ENCODE data around the gene PCCA.
A peak's percentile ranks its signal among the peaks of the same experiment; 100 is the strongest.

Gene PCCA

GRCh38 chr13:100398360-100398759, 309.5 kb downstream of the PCCA start:
- Histone ChIP-seq H3K9me3 (ENCODE audit: insufficient read depth, low read length) (peaks cover 6% of the 10 kb centered on the region), H3K4me1 (ENCODE audit: insufficient read depth, insufficient read length) (no peaks in the 10 kb centered on the region), H3K4me3 (ENCODE audit: insufficient read length, low read depth) (no peak overlapping the region), H3K36me3 (ENCODE audit: insufficient read depth, insufficient read length, low read length) (no peaks in the 10 kb centered on the region), H3K27me3 (ENCODE audit: insufficient read depth, insufficient read length) (no peaks in the 10 kb centered on the region), H3K9ac (ENCODE audit: insufficient read length, low read depth) (no peak overlapping the region)
- TF ChIP-seq SUZ12 (IDR thresholded peaks at IDR 0.05; ENCODE audit: extremely low read depth, insufficient read depth, insufficient read length): no peak
- TF ChIP-seq YY1 (IDR thresholded peaks at IDR 0.05; ENCODE audit: insufficient read depth, insufficient read length): no peak
- no peak for TF ChIP-seq ZNF274 (IDR thresholded peaks at IDR 0.05; ENCODE audit: low read depth, low read length)
- no peak for DNase-seq (ENCODE audit: low read depth, low spot score)

GRCh38 chr13:100399455-100399854, 310.6 kb downstream of the PCCA start:
- Histone ChIP-seq H3K9ac (ENCODE audit: insufficient read length, low read depth) (no peak overlapping the region), H3K36me3 (ENCODE audit: insufficient read depth, insufficient read length, low read length) (no peaks in the 10 kb centered on the region), H3K9me3 (ENCODE audit: insufficient read depth, low read length) (peaks cover 11% of the 10 kb centered on the region), H3K27me3 (ENCODE audit: insufficient read depth, insufficient read length) (no peaks in the 10 kb centered on the region), H3K4me3 (ENCODE audit: insufficient read length, low read depth) (no peak overlapping the region), H3K4me1 (ENCODE audit: insufficient read depth, insufficient read length) (no peaks in the 10 kb centered on the region)
- DNase-seq (ENCODE audit: low read depth, low spot score): no peak
- TF ChIP-seq SUZ12 (IDR thresholded peaks at IDR 0.05; ENCODE audit: extremely low read depth, insufficient read depth, insufficient read length): no peak

- Histone ChIP-seq H3K9me3 (ENCODE audit: insufficient read depth, low read length) (peaks cover 36% of the 10 kb centered on the region), H3K36me3 (ENCODE audit: insufficient read depth, insufficient read length, low read length) (no peaks in the 10 kb centered on the region), H3K9ac (ENCODE audit: insufficient read length, low read depth) (no peak overlapping the region), H3K27me3 (ENCODE audit: insufficient read depth, insufficient read length) (no peaks in the 10 kb centered on the region), H3K4me1 (ENCODE audit: insufficient read depth, insufficient read length) (no peaks in the 10 kb centered on the region), H3K4me3 (ENCODE audit: insufficient read length, low read depth) (no peak overlapping the region)
- no peak for TF ChIP-seq YY1 (IDR thresholded peaks at IDR 0.05; ENCODE audit: insufficient read depth, insufficient read length)
- TF ChIP-seq ZNF274 (IDR thresholded peaks at IDR 0.05; ENCODE audit: low read depth, low read length): no peak
- no peak for TF ChIP-seq SUZ12 (IDR thresholded peaks at IDR 0.05; ENCODE audit: extremely low read depth, insufficient read depth, insufficient read length)
- DNase-seq (ENCODE audit: low read depth, low spot score): peak; percentile 16
These were observed 314.8 kb downstream of the PCCA start for GRCh38 chr13:100403675-100404074.

- H3K9me3 ChIP-seq (ENCODE audit: insufficient read depth, low read length): peaks cover 50% of the 10 kb centered on the region
- H3K9ac ChIP-seq (ENCODE audit: insufficient read length, low read depth): no peak overlapping the region
- no peak for DNase-seq (ENCODE audit: low read depth, low spot score)
- no peak overlapping the region for H3K4me3 ChIP-seq (ENCODE audit: insufficient read length, low read depth)
- no peak for TF ChIP-seq YY1 (IDR thresholded peaks at IDR 0.05; ENCODE audit: insufficient read depth, insufficient read length)
- TF ChIP-seq SUZ12 (IDR thresholded peaks at IDR 0.05; ENCODE audit: extremely low read depth, insufficient read depth, insufficient read length): no peak
- no peak for TF ChIP-seq ZNF274 (IDR thresholded peaks at IDR 0.05; ENCODE audit: low read depth, low read length)
- H3K4me1 ChIP-seq (ENCODE audit: insufficient read depth, insufficient read length): no peaks in the 10 kb centered on the region
- H3K36me3 ChIP-seq (ENCODE audit: insufficient read depth, insufficient read length, low read length): no peaks in the 10 kb centered on the region
- no peaks in the 10 kb centered on the region for H3K27me3 ChIP-seq (ENCODE audit: insufficient read depth, insufficient read length)
These were observed 320.2 kb downstream of the PCCA start for GRCh38 chr13:100409132-100409531.

DNA sequence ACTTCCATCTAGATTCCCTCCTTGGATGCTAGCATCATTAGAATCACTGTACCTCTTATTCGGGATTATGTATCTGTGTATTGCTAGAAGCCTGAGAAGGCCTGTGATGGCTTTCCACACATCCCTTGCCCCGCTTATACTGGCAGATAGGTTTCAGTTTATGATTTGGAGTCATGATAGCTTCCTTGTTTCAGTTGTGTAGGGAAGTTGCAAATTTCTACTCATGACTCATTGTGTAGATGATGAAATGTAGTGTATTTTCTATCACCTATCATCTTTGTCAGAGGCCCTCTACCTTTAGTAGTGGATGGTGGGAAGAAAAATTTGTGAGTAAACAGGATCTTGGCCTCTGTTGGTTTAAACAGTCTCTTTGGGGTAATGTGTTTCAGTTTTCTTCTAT, 334.5 kb downstream of the PCCA start:
- no peaks in the 10 kb centered on the region for H3K9me3 ChIP-seq (ENCODE audit: insufficient read depth, low read length)
- no peak for TF ChIP-seq SUZ12 (IDR thresholded peaks at IDR 0.05; ENCODE audit: extremely low read depth, insufficient read depth, insufficient read length)
- TF ChIP-seq YY1 (IDR thresholded peaks at IDR 0.05; ENCODE audit: insufficient read depth, insufficient read length): no peak
- no peak for TF ChIP-seq ZNF274 (IDR thresholded peaks at IDR 0.05; ENCODE audit: low read depth, low read length)
- DNase-seq (ENCODE audit: low read depth, low spot score): no peak
- no peaks in the 10 kb centered on the region for H3K4me1 ChIP-seq (ENCODE audit: insufficient read depth, insufficient read length)
- no peak overlapping the region for H3K4me3 ChIP-seq (ENCODE audit: insufficient read length, low read depth)
- H3K36me3 ChIP-seq (ENCODE audit: insufficient read depth, insufficient read length, low read length): no peaks in the 10 kb centered on the region
- no peaks in the 10 kb centered on the region for H3K27me3 ChIP-seq (ENCODE audit: insufficient read depth, insufficient read length)
- H3K9ac ChIP-seq (ENCODE audit: insufficient read length, low read depth): no peak overlapping the region

- H3K27me3 ChIP-seq (ENCODE audit: insufficient read depth, insufficient read length): no peaks in the 10 kb centered on the region
- H3K9ac ChIP-seq (ENCODE audit: insufficient read length, low read depth): no peak overlapping the region
- H3K9me3 ChIP-seq (ENCODE audit: insufficient read depth, low read length): no peaks in the 10 kb centered on the region
- no peak overlapping the region for H3K4me3 ChIP-seq (ENCODE audit: insufficient read length, low read depth)
- no peak for TF ChIP-seq SUZ12 (IDR thresholded peaks at IDR 0.05; ENCODE audit: extremely low read depth, insufficient read depth, insufficient read length)
- no peak for TF ChIP-seq ZNF274 (IDR thresholded peaks at IDR 0.05; ENCODE audit: low read depth, low read length)
- TF ChIP-seq YY1 (IDR thresholded peaks at IDR 0.05; ENCODE audit: insufficient read depth, insufficient read length): no peak
- no peaks in the 10 kb centered on the region for H3K4me1 ChIP-seq (ENCODE audit: insufficient read depth, insufficient read length)
- H3K36me3 ChIP-seq (ENCODE audit: insufficient read depth, insufficient read length, low read length): no peaks in the 10 kb centered on the region
- no peak for DNase-seq (ENCODE audit: low read depth, low spot score)
These were observed 340.1 kb downstream of the PCCA start for GRCh38 chr13:100428986-100429385.

GRCh38 chr13:100432611-100433010, 343.7 kb downstream of the PCCA start:
- TF ChIP-seq SUZ12 (IDR thresholded peaks at IDR 0.05; ENCODE audit: extremely low read depth, insufficient read depth, insufficient read length): no peak
- no peak for TF ChIP-seq YY1 (IDR thresholded peaks at IDR 0.05; ENCODE audit: insufficient read depth, insufficient read length)
- TF ChIP-seq ZNF274 (IDR thresholded peaks at IDR 0.05; ENCODE audit: low read depth, low read length): no peak
- H3K9ac ChIP-seq (ENCODE audit: insufficient read length, low read depth): no peak overlapping the region
- DNase-seq (ENCODE audit: low read depth, low spot score): no peak
- H3K4me1 ChIP-seq (ENCODE audit: insufficient read depth, insufficient read length): no peaks in the 10 kb centered on the region
- H3K36me3 ChIP-seq (ENCODE audit: insufficient read depth, insufficient read length, low read length): no peaks in the 10 kb centered on the region
- no peak overlapping the region for H3K4me3 ChIP-seq (ENCODE audit: insufficient read length, low read depth)
- no peaks in the 10 kb centered on the region for H3K27me3 ChIP-seq (ENCODE audit: insufficient read depth, insufficient read length)
- no peaks in the 10 kb centered on the region for H3K9me3 ChIP-seq (ENCODE audit: insufficient read depth, low read length)

DNA sequence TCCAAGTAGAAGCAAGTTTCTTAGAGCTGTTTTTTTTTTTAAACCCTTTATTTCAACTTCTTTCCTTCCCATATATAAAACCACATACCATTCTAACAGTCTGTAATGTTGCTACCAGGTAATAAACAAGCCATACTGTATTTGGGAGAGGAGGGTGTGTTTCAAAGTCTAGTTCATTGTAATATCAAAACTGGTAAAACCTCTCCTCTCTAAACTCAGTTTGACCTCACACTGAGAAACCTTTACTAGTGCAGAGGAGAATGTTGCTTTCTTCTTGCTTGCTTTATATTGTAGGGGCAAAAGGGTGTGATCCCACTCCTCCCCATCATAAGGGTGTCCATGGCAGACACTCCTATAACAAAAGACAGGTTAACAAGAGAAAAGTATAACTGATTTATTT, 344.6 kb downstream of the PCCA start:
- TF ChIP-seq ZNF274 (IDR thresholded peaks at IDR 0.05; ENCODE audit: low read depth, low read length) (no peak), YY1 (IDR thresholded peaks at IDR 0.05; ENCODE audit: insufficient read depth, insufficient read length) (no peak), SUZ12 (IDR thresholded peaks at IDR 0.05; ENCODE audit: extremely low read depth, insufficient read depth, insufficient read length) (no peak)
- H3K4me1 ChIP-seq (ENCODE audit: insufficient read depth, insufficient read length): no peaks in the 10 kb centered on the region
- H3K9me3 ChIP-seq (ENCODE audit: insufficient read depth, low read length): no peaks in the 10 kb centered on the region
- H3K4me3 ChIP-seq (ENCODE audit: insufficient read length, low read depth): no peak overlapping the region
- H3K36me3 ChIP-seq (ENCODE audit: insufficient read depth, insufficient read length, low read length): no peaks in the 10 kb centered on the region
- no peaks in the 10 kb centered on the region for H3K27me3 ChIP-seq (ENCODE audit: insufficient read depth, insufficient read length)
- H3K9ac ChIP-seq (ENCODE audit: insufficient read length, low read depth): no peak overlapping the region
- no peak for DNase-seq (ENCODE audit: low read depth, low spot score)
